Testis (tissue), 3 donors: ENCODE data around the gene VDR. TPM values are rescaled to one million over a fixed set of nuclear protein-coding genes. Genes with fewer than 3 reads are reported as not detected.
"Not testable (repeated sequence)": the region's sequence is repeated elsewhere in the genome, so short reads cannot be mapped to it uniquely, and the experiment has no call there.

Source experiments
- DNase-seq: peaks from one replicate; pipeline ENCODE4 v3.0.0-alpha.2; 2019
- H3K27ac ChIP-seq, 2 donors: fragments of 200-600 bp; sonication (generic); one replicate each; pipeline ENCODE4 v1.5.1; 2019
- H3K27me3 ChIP-seq: fragments of 200-600 bp; sonication (generic); one replicate; pipeline ENCODE4 v1.5.1; 2019
- H3K36me3 ChIP-seq: fragments of 200-600 bp; sonication (generic); one replicate; pipeline ENCODE4 v1.5.1; 2017; ENCODE audit warnings: low read depth; ENCODE audit errors: missing control alignments
- H3K4me1 ChIP-seq: fragments of 200-600 bp; sonication (generic); one replicate; pipeline ENCODE4 v1.5.1; 2019
- H3K4me3 ChIP-seq, 2 donors: fragments of 200-600 bp; sonication (generic); one replicate each; pipeline ENCODE4 v1.5.1; 2017 to 2019
- H3K9me3 ChIP-seq: fragments of 200-600 bp; sonication (generic); one replicate; pipeline ENCODE4 v1.5.1; 2017
- CTCF ChIP-seq, 3 experiments: fragments of 450-650 bp in 2 of 3; fragments of 200-600 bp in 1 of 3; sonication (generic) in 1 of 3; IDR thresholded peaks; one replicate each; pipeline ENCODE4 v1.5.1; 2016 to 2019; ENCODE audit warnings: antibody characterized with exemption in 3 of 3, mild to moderate bottlenecking in 2 of 3, moderate library complexity in 1 of 3
- POLR2A ChIP-seq: fragments of 450-650 bp; IDR thresholded peaks from one replicate; pipeline ENCODE4 v1.6.1; 2017; ENCODE audit warnings: antibody characterized with exemption, mild to moderate bottlenecking, moderate library complexity
- WGBS, 2 donors: methylation state at CpG; one replicate each; pipeline ENCODE4 v1.1.5; 2018; 5-methylcytosine and 5-hydroxymethylcytosine counted together
- intact Hi-C: fragments of 100-400 bp; cut with DNase I; formaldehyde crosslinking; loops from one replicate; pipeline ENCODE4 v1.15.1; 2023; ENCODE audit warnings: low total_unique reads
- polyA plus RNA-seq: library from polyadenylated mRNA; stranded (reverse); fragments of 350-450 nt; fragmentation: Illumina TruSeq; extraction: RNeasy Lipid Tissue Mini Kit (QIAGEN cat#74804); gene quantifications from one replicate; pipeline ENCODE4 v1.2.3, GENCODE V29; 2014; ENCODE audit warnings: low read depth, low replicate concordance; ENCODE audit not compliant: insufficient read depth
- total RNA-seq, 2 donors: library from RNA; depleted of rRNA; stranded (reverse); fragments of >200 nt; gene quantifications; one replicate each; pipeline ENCODE4 v1.2.3, GENCODE V29; 2016

VDR gene
- total and polyA plus RNA-seq, 3 donors from 2014 or later, result 1.4 to 3.7 (median 2.9) TPM

GRCh38 chr12:47844264-47845019 lies 60.4 kb downstream of the VDR start:
- Histone ChIP-seq H3K27me3 (no peaks in the 10 kb centered on the region), H3K36me3 (no peaks in the 10 kb centered on the region), H3K4me1 (peaks cover 4% of the 10 kb centered on the region), H3K9me3 (no peaks in the 10 kb centered on the region), H3K4me3 (no peak overlapping the region), H3K27ac (no peak overlapping the region)
- intact Hi-C loops, result no loop called here
- TF ChIP-seq POLR2A, result no peak
- TF ChIP-seq CTCF (IDR thresholded peaks at IDR 0.05), result no peak
- peak; percentile 49 for DNase-seq
- 57 to 74% methylated on average over 14 to 28 of the region's 28 CpGs for WGBS, 2 donors

GRCh38 chr12:47843226-47843980 lies 61.4 kb downstream of the VDR start:
- Histone ChIP-seq H3K4me1 (peaks cover 4% of the 10 kb centered on the region), H3K36me3 (no peaks in the 10 kb centered on the region), H3K27me3 (no peaks in the 10 kb centered on the region), H3K4me3 (no peak overlapping the region), H3K9me3 (no peaks in the 10 kb centered on the region), H3K27ac (no peak overlapping the region)
- TF ChIP-seq CTCF (IDR thresholded peaks at IDR 0.05), result no peak
- TF ChIP-seq POLR2A, result no peak
- intact Hi-C loops, result no loop called here
- WGBS, 2 donors, result 58 to 64% methylated on average over 14 to 25 of the region's 25 CpGs
- DNase-seq, result no peak

- H3K27me3 ChIP-seq, intact Hi-C loops, H3K36me3 ChIP-seq, H3K27ac ChIP-seq, H3K9me3 ChIP-seq, DNase-seq, H3K4me3 ChIP-seq, H3K4me1 ChIP-seq: not testable (repeated sequence)
- 63 to 72% methylated on average over 11 to 12 of the region's 12 CpGs for WGBS, 2 donors
Measured at GRCh38 chr12:47842543-47842942, 62.3 kb downstream of the VDR start.

GRCh38 chr12:47841910-47842309 lies 62.9 kb downstream of the VDR start:
- TF ChIP-seq POLR2A (no peak), CTCF (IDR thresholded peaks at IDR 0.05) (no peak)
- no peaks in the 10 kb centered on the region for H3K36me3 ChIP-seq
- H3K4me3 ChIP-seq, result no peak overlapping the region
- DNase-seq, result no peak
- no peaks in the 10 kb centered on the region for H3K27me3 ChIP-seq
- H3K9me3 ChIP-seq, result no peaks in the 10 kb centered on the region
- 68 to 75% methylated on average over 4 of the region's 4 CpGs for WGBS, 2 donors
- intact Hi-C loops, result no loop called here
- no peak overlapping the region for H3K27ac ChIP-seq
- peaks cover 8% of the 10 kb centered on the region for H3K4me1 ChIP-seq

- no peak overlapping the region for H3K27ac ChIP-seq
- peaks cover 8% of the 10 kb centered on the region for H3K4me1 ChIP-seq
- no peak for DNase-seq
- no peak overlapping the region for H3K4me3 ChIP-seq
- no peaks in the 10 kb centered on the region for H3K9me3 ChIP-seq
- intact Hi-C loops, result no loop called here
- TF ChIP-seq CTCF (IDR thresholded peaks at IDR 0.05), result no peak
- no peak for TF ChIP-seq POLR2A
- WGBS, 2 donors, result 69 to 82% methylated on average over 2 of the region's 2 CpGs
- no peaks in the 10 kb centered on the region for H3K27me3 ChIP-seq
- no peaks in the 10 kb centered on the region for H3K36me3 ChIP-seq
Measured at GRCh38 chr12:47841501-47841900, 63.3 kb downstream of the VDR start.
